GM12878 (cell line): Measurements from ENCODE around the gene CACNA1S. TPM values are rescaled to one million over a fixed set of nuclear protein-coding genes. Genes with fewer than 3 reads are reported as not detected.
A peak's percentile ranks its signal among the peaks of the same experiment; 100 is the strongest.

Experiments
- ATAC-seq: fragments of 200-7000 bp; cut with Tn5 transposase; 3 replicates; pipeline ENCODE4 v1.9.1; 2020; ENCODE audit warnings: mild to moderate bottlenecking, moderate library complexity
- BruUV-seq: library from RNA; stranded (reverse); fragments of 400-500 nt; replicated peaks from 2 replicates; lab custom pipeline; 2021; lab: Mats Ljungman, UMichigan
- CTCF ChIA-PET: fragments of 300-600 bp; sonication (Branson Sonifier 250); formaldehyde crosslinking; extraction: SDS; loops from one replicate; lab custom pipeline; 2021; ENCODE audit warnings: inconsistent platforms; lab: Yijun Ruan, JAX
- POLR2A ChIA-PET: fragments of 350-600 bp; formaldehyde crosslinking; extraction: SDS; loops from one replicate; lab custom pipeline; 2021; ENCODE audit warnings: inconsistent platforms; lab: Charles Lee
- RAD21 ChIA-PET: fragments of 300-600 bp; sonication (Branson Sonifier 250); formaldehyde crosslinking; loops from one replicate; lab custom pipeline; 2023; ENCODE audit warnings: antibody characterized with exemption; ENCODE audit not compliant: unreplicated experiment; lab: Charles Lee
- SMC1A ChIA-PET: fragments of 300-600 bp; sonication (Branson Sonifier 250); formaldehyde crosslinking; loops from one replicate; lab custom pipeline; 2023; ENCODE audit not compliant: unreplicated experiment, uncharacterized antibody; lab: Charles Lee
- DNase-seq: peaks from one replicate; pipeline ENCODE4 v3.0.0-alpha.2; 2011; ENCODE audit warnings: low read depth, low spot score
- FAIRE-seq: peaks from 3 replicates; lab custom pipeline; 2011; peaks lifted over from hg19 to GRCh38; lab: Jason Lieb, UNC
- H2AFZ ChIP-seq: 2 replicates; pipeline ENCODE4 v1.6.0; 2011; ENCODE audit warnings: low read depth, low read length, control low read depth; ENCODE audit not compliant: control insufficient read depth
- H3K27ac ChIP-seq: 2 replicates; pipeline ENCODE4 v1.5.1; 2011; ENCODE audit warnings: control low read depth; ENCODE audit not compliant: control insufficient read depth, insufficient read depth
- H3K27me3 ChIP-seq, 2 experiments: replicated peaks in 1 of 2; 2 replicates each; pipeline versions ENCODE4 v1.6.0 to v1.6.1; 2011; ENCODE audit warnings: low read length in 1 of 2; ENCODE audit not compliant: control insufficient read depth in 2 of 2, insufficient read depth in 2 of 2
- H3K36me3 ChIP-seq, 2 experiments: 2 replicates each; pipeline ENCODE4 v1.5.1; 2011; ENCODE audit warnings: low read length in 1 of 2; ENCODE audit not compliant: control insufficient read depth in 2 of 2, insufficient read depth in 2 of 2
- H3K4me1 ChIP-seq: 2 replicates; pipeline ENCODE4 v1.6.1; 2011; ENCODE audit warnings: mild to moderate bottlenecking, low read length, moderate library complexity, mixed read lengths; ENCODE audit not compliant: control insufficient read depth, insufficient read depth
- H3K4me2 ChIP-seq: 2 replicates; pipeline ENCODE4 v1.6.0; 2011; ENCODE audit warnings: control low read depth; ENCODE audit not compliant: control insufficient read depth, insufficient read depth
- H3K4me3 ChIP-seq: fragments of 200-600 bp; sonication (generic); 2 replicates; pipeline ENCODE4 v1.5.1; 2016
- H3K79me2 ChIP-seq: 2 replicates; pipeline ENCODE4 v1.6.0; 2011; ENCODE audit warnings: low read length; ENCODE audit not compliant: control insufficient read depth, insufficient read depth
- H3K9ac ChIP-seq: 2 replicates; pipeline ENCODE4 v1.8.0; 2011; ENCODE audit warnings: low read length, control low read depth, mixed read lengths; ENCODE audit not compliant: control insufficient read depth, insufficient read depth
- H3K9me3 ChIP-seq: replicated peaks from 3 replicates; pipeline ENCODE4 v1.5.1; 2011; ENCODE audit warnings: mild to moderate bottlenecking, low read length; ENCODE audit not compliant: control insufficient read depth, insufficient read depth
- H4K20me1 ChIP-seq: 2 replicates; pipeline ENCODE4 v1.6.0; 2011; ENCODE audit not compliant: control insufficient read depth, insufficient read depth
- CBFB ChIP-seq: IDR thresholded peaks from 2 replicates; pipeline ENCODE4 v1.6.1; 2016; ENCODE audit warnings: antibody characterized with exemption, low read depth
- ESRRA ChIP-seq: IDR thresholded peaks from 2 replicates; pipeline ENCODE4 v1.6.1; 2012; ENCODE audit warnings: mild to moderate bottlenecking, low read length, improper control_type of control experiment
- KDM1A ChIP-seq: fragments of 200-600 bp; sonication (generic); IDR thresholded peaks from 2 replicates; pipeline ENCODE4 v1.6.1; 2016; ENCODE audit warnings: borderline replicate concordance
- NFIC ChIP-seq: IDR thresholded peaks from 2 replicates; pipeline ENCODE4 v1.6.1; 2012; ENCODE audit warnings: low read depth, mild to moderate bottlenecking, inconsistent platforms, low read length, moderate library complexity
- NR2F1 ChIP-seq: fragments of 450-650 bp; conservative IDR thresholded peaks from 2 replicates; pipeline ENCODE4 v1.6.1; 2017; ENCODE audit warnings: mild to moderate bottlenecking
- PAX5 ChIP-seq: IDR thresholded peaks from 2 replicates; pipeline ENCODE4 v1.6.1; 2011; ENCODE audit warnings: low read depth, low read length, borderline replicate concordance
- SREBF2 ChIP-seq: IDR thresholded peaks from 2 replicates; pipeline ENCODE4 v1.6.1; 2012; ENCODE audit warnings: mild to moderate bottlenecking, low read length
- SUZ12 ChIP-seq: fragments of 200-600 bp; sonication (generic); IDR thresholded peaks from one replicate; pipeline ENCODE4 v1.6.1; 2018; ENCODE audit warnings: antibody characterized with exemption, mild to moderate bottlenecking; ENCODE audit not compliant: unreplicated experiment
- ZNF207 ChIP-seq: fragments of 450-650 bp; IDR thresholded peaks from 2 replicates; pipeline ENCODE4 v1.6.1; 2014; ENCODE audit warnings: antibody characterized with exemption, mild to moderate bottlenecking, borderline replicate concordance
- WGBS: methylation state at CpG from one replicate; pipeline ENCODE4 v1.1.6; 2016; ENCODE audit warnings: low lambda C conversion rate; ENCODE audit not compliant: insufficient replicate concordance, insufficient coverage; ENCODE audit errors: missing lambda C conversion rate; 5-methylcytosine and 5-hydroxymethylcytosine counted together
- in situ Hi-C: fragments of 300-500 bp; cut with MboI; formaldehyde crosslinking; loops from 9 replicates; pipeline ENCODE4 v1.14.3; 2018; ENCODE audit warnings: mixed read lengths
- intact Hi-C: fragments of 100-400 bp; cut with micrococcal nuclease; formaldehyde crosslinking; loops from one replicate; pipeline ENCODE4 v1.14.2; 2022; ENCODE audit not compliant: unreplicated experiment
- polyA plus RNA-seq, 11 experiments: library from polyadenylated mRNA; depleted of rRNA in 4 of 11; unstranded in 6 of 11; stranded (reverse) in 5 of 11; fragments of >200 nt; fragmentation: Nextera tagmentation in 4 of 11; fragmentation: Illumina TruSeq in 1 of 11; extraction: Ambion mirVana in 4 of 11; extraction: Trizol in 1 of 11; gene quantifications; 1 replicate in 1 of 11; 2 replicates in 10 of 11; pipeline versions ENCODE4 v1.2.1 to v1.2.3, GENCODE V29; 2011 to 2016; ENCODE audit warnings: inconsistent platforms in 2 of 11, missing spikeins in 2 of 11, low read depth in 1 of 11
- total RNA-seq, 4 experiments: library from RNA; depleted of rRNA in 3 of 4; stranded (reverse); fragments of >200 nt in 3 of 4; fragmentation: Illumina TruSeq in 1 of 4; extraction: Trizol in 1 of 4; gene quantifications; 2 replicates each; pipeline versions ENCODE4 v1.2.1 to v1.2.3, GENCODE V29; 2013 to 2021
- TF ChIP-seq, protein P1 (sequence below): fragments of 150-350 bp; IDR thresholded peaks from 2 replicates; pipeline ENCODE4 v1.6.1; 2016; ENCODE audit warnings: low read depth, low read length

Gene CACNA1S
- total and polyA plus RNA-seq, 10 of the 15 experiments (the other 5 are each of a cell fraction or from before 2014, with no cell fraction given), result under 0.01 to 0.04 (median 0.02) TPM; not detected in 6

DNA sequence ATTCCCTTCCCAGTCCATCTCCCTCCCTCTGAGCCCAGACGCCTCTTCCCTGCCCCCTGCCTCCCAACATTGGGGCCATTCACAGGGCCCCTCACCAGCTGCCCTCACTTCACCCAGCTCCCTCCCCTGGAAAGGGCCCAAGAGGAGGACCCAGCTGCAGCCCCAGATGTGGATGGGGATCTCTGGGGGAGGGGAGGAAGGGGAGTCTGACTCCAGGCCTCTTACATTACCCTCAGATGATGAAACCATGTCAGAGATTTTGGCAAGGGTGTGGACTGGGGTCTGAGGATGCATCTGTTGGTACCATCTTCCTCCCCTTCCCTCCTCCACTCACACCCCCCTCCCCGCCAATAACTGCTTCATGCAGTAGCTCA lies 87.6 kb downstream of the CACNA1S start:
- ChIA-PET SMC1A (interaction anchor here (0.7 to 10.3 kb wide), 8 partner anchors 16 to 165 kb away, joined by 3 to 91 read pairs (median 5); no protein-coding TSS in a partner anchor), POLR2A (interaction anchor here (1.0 to 1.9 kb wide), 4 partner anchors 12 to 128 kb away, joined by 3 to 7 read pairs (median 4); no protein-coding TSS in a partner anchor), CTCF (interaction anchor here (0.9 to 16.7 kb wide), 8 partner anchors 9 to 136 kb away, joined by 3 to 250 read pairs (median 20); no protein-coding TSS in a partner anchor), RAD21 (interaction anchor here (1.1 to 15.8 kb wide), 5 partner anchors 8 to 147 kb away, joined by 3 to 239 read pairs (median 12); no protein-coding TSS in a partner anchor)
- no peak for DNase-seq
- Histone ChIP-seq H3K79me2 (peaks cover 25% of the 10 kb centered on the region), H3K27me3 (no peaks in the 10 kb centered on the region), H3K36me3 (no peaks in the 10 kb centered on the region), H3K9me3 (no peaks in the 10 kb centered on the region), H3K4me3 (no peak overlapping the region), H3K4me2 (no peak overlapping the region), H3K4me1 (peaks cover 70% of the 10 kb centered on the region), H4K20me1 (no peaks in the 10 kb centered on the region), H2AFZ (no peak overlapping the region), H3K9ac (no peak overlapping the region)
- no peak for FAIRE-seq
- in situ Hi-C loops, result no loop called here
- 73% methylated on average over 2 of the region's 2 CpGs for WGBS
- no peak for ATAC-seq
- no TSS peak for BruUV-seq
- intact Hi-C loops, result loop anchor here (5.0 kb wide), 1 partner anchor 132 kb away; the partner anchor contains the start of gene INAVA
- TF ChIP-seq ESRRA, result no peak
- TF ChIP-seq, all 136 proteins: peak for 0
- H3K27ac ChIP-seq, result no peak overlapping the region

- ChIA-PET POLR2A (interaction anchor here (0.5 to 1.2 kb wide), 4 partner anchors 13 to 682 kb away, joined by 3 to 4 read pairs (median 3); no protein-coding TSS in a partner anchor), SMC1A (interaction anchor here (1.1 to 10.3 kb wide), 5 partner anchors 16 to 158 kb away, joined by 3 to 91 read pairs (median 12); no protein-coding TSS in a partner anchor), RAD21 (interaction anchor here (0.6 to 15.8 kb wide), 5 partner anchors 8 to 430 kb away, joined by 3 to 239 read pairs (median 5); no protein-coding TSS in a partner anchor), CTCF (interaction anchor here (0.9 to 16.7 kb wide), 6 partner anchors 8 to 135 kb away, joined by 3 to 250 read pairs (median 29); no protein-coding TSS in a partner anchor)
- ATAC-seq (no peak), DNase-seq (no peak), FAIRE-seq (no peak)
- Histone ChIP-seq H3K27ac (no peak overlapping the region), H3K9ac (no peak overlapping the region; the same call in 1 of the 2 replicates), H3K4me3 (no peak overlapping the region), H3K9me3 (no peaks in the 10 kb centered on the region), H4K20me1 (no peaks in the 10 kb centered on the region), H3K4me2 (peak overlapping the region; percentile 36), H2AFZ (no peak overlapping the region; the same call in 1 of the 2 replicates), H3K36me3 (no peaks in the 10 kb centered on the region), H3K4me1 (peaks cover 75% of the 10 kb centered on the region), H3K79me2 (peaks cover 28% of the 10 kb centered on the region), H3K27me3 (no peaks in the 10 kb centered on the region)
- BruUV-seq, result no TSS peak
- intact Hi-C loops, result loop anchor here (5.0 kb wide), 1 partner anchor 132 kb away; the partner anchor contains the start of gene INAVA
- no peak for TF ChIP-seq CBFB
- TF ChIP-seq ZNF207, result no peak
- TF ChIP-seq PAX5, result no peak
- TF ChIP-seq, protein P1, sequence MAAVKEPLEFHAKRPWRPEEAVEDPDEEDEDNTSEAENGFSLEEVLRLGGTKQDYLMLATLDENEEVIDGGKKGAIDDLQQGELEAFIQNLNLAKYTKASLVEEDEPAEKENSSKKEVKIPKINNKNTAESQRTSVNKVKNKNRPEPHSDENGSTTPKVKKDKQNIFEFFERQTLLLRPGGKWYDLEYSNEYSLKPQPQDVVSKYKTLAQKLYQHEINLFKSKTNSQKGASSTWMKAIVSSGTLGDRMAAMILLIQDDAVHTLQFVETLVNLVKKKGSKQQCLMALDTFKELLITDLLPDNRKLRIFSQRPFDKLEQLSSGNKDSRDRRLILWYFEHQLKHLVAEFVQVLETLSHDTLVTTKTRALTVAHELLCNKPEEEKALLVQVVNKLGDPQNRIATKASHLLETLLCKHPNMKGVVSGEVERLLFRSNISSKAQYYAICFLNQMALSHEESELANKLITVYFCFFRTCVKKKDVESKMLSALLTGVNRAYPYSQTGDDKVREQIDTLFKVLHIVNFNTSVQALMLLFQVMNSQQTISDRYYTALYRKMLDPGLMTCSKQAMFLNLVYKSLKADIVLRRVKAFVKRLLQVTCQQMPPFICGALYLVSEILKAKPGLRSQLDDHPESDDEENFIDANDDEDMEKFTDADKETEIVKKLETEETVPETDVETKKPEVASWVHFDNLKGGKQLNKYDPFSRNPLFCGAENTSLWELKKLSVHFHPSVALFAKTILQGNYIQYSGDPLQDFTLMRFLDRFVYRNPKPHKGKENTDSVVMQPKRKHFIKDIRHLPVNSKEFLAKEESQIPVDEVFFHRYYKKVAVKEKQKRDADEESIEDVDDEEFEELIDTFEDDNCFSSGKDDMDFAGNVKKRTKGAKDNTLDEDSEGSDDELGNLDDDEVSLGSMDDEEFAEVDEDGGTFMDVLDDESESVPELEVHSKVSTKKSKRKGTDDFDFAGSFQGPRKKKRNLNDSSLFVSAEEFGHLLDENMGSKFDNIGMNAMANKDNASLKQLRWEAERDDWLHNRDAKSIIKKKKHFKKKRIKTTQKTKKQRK, result no peak
- TF ChIP-seq SUZ12, result no peak
- peak; percentile 39; the same call in 1 of the 2 replicates for TF ChIP-seq NR2F1
- TF ChIP-seq SREBF2, result no peak
- no peak for TF ChIP-seq KDM1A
- no peak for TF ChIP-seq NFIC
- WGBS, result 22% methylated on average over 16 of the region's 17 CpGs
- in situ Hi-C loops, result no loop called here
Observed at GRCh38 chr1:201023920-201024624, 88.2 kb downstream of the CACNA1S start.
